WTC11 (cell line): Measurements from ENCODE around the gene OR1B1. TPM values are rescaled to one million over a fixed set of nuclear protein-coding genes. Genes with fewer than 3 reads are reported as not detected.

Experiments
- ATAC-seq: fragments of 200-7000 bp; cut with Tn5 transposase; 2 replicates; pipeline ENCODE4 v1.10.0; 2021; ENCODE audit warnings: mild to moderate bottlenecking, moderate library complexity
- CTCF ChIA-PET: fragments of 300-600 bp; sonication (Branson Sonifier 250); formaldehyde crosslinking; loops from one replicate; lab custom pipeline; 2021; ENCODE audit warnings: antibody characterized with exemption; lab: Charles Lee
- POLR2A ChIA-PET: fragments of 350-600 bp; sonication (Branson Sonifier 250); formaldehyde crosslinking; loops from one replicate; lab custom pipeline; 2021; ENCODE audit warnings: antibody characterized with exemption; lab: Charles Lee
- DNase-seq: peaks from one replicate; pipeline ENCODE4 v3.0.0; 2021; ENCODE audit warnings: low spot score
- H3K27ac Mint-ChIP-seq: 2 replicates; pipeline ENCODE4 v1.8.0; 2021; ENCODE audit warnings: mixed read lengths
- H3K27me3 Mint-ChIP-seq: 2 replicates; pipeline ENCODE4 v1.8.0; 2021; ENCODE audit warnings: low read depth, mild to moderate bottlenecking, moderate library complexity, mixed read lengths
- H3K36me3 Mint-ChIP-seq: 2 replicates; pipeline ENCODE4 v1.8.0; 2021; ENCODE audit warnings: mixed read lengths
- H3K4me1 Mint-ChIP-seq: 2 replicates; pipeline ENCODE4 v1.8.0; 2022; ENCODE audit warnings: mixed read lengths
- H3K4me3 Mint-ChIP-seq: 2 replicates; pipeline ENCODE4 v1.8.0; 2021; ENCODE audit warnings: mild to moderate bottlenecking, moderate library complexity, mixed read lengths
- H3K9me3 Mint-ChIP-seq: 2 replicates; pipeline ENCODE4 v1.8.0; 2021; ENCODE audit warnings: mixed read lengths
- AFF4 ChIP-seq: sonication (generic); formaldehyde crosslinking; IDR thresholded peaks from 2 replicates; pipeline ENCODE4 v1.8.1; 2023; ENCODE audit warnings: mild to moderate bottlenecking, missing genetic modification reagents, borderline replicate concordance
- AR ChIP-seq: fragments of 250-450 bp; sonication (Bioruptor Pico); IDR thresholded peaks from 2 replicates; pipeline ENCODE4 v1.9.0; 2021; ENCODE audit warnings: mild to moderate bottlenecking
- ATF1 ChIP-seq: sonication (generic); formaldehyde crosslinking; IDR thresholded peaks from 2 replicates; pipeline ENCODE4 v1.8.1; 2023; ENCODE audit warnings: mild to moderate bottlenecking, moderate library complexity, missing genetic modification reagents
- CDX4 ChIP-seq: fragments of 250-450 bp; sonication (Bioruptor Pico); IDR thresholded peaks from 2 replicates; pipeline ENCODE4 v1.9.0; 2021; ENCODE audit warnings: moderate library complexity, mild to moderate bottlenecking, inconsistent platforms, borderline replicate concordance
- CREM ChIP-seq: sonication (generic); formaldehyde crosslinking; IDR thresholded peaks from 2 replicates; pipeline ENCODE4 v1.8.1; 2022; ENCODE audit warnings: mild to moderate bottlenecking, missing genetic modification reagents, moderate library complexity
- E2F1 ChIP-seq: sonication (generic); formaldehyde crosslinking; IDR thresholded peaks from 2 replicates; pipeline ENCODE4 v1.8.0; 2022; ENCODE audit warnings: mild to moderate bottlenecking, missing genetic modification reagents
- EMX1 ChIP-seq: fragments of 250-450 bp; sonication (Bioruptor Pico); IDR thresholded peaks from 2 replicates; pipeline ENCODE4 v1.8.0; 2021; ENCODE audit warnings: mild to moderate bottlenecking
- FOXP4 ChIP-seq: sonication (generic); formaldehyde crosslinking; IDR thresholded peaks from 2 replicates; pipeline ENCODE4 v1.8.0; 2022; ENCODE audit warnings: mild to moderate bottlenecking, missing genetic modification reagents
- IRF1 ChIP-seq: sonication (generic); formaldehyde crosslinking; IDR thresholded peaks from 2 replicates; pipeline ENCODE4 v1.8.0; 2023; ENCODE audit warnings: missing genetic modification reagents
- KAT7 ChIP-seq: sonication (generic); formaldehyde crosslinking; IDR thresholded peaks from 2 replicates; pipeline ENCODE4 v1.8.1; 2023; ENCODE audit warnings: missing genetic modification reagents, mild to moderate bottlenecking, borderline replicate concordance
- MLX ChIP-seq: sonication (generic); formaldehyde crosslinking; IDR thresholded peaks from 2 replicates; pipeline ENCODE4 v1.8.1; 2023; ENCODE audit warnings: mild to moderate bottlenecking, missing genetic modification reagents, moderate library complexity
- MXD4 ChIP-seq: fragments of 250-450 bp; sonication (Bioruptor Pico); IDR thresholded peaks from 2 replicates; pipeline ENCODE4 v1.8.0; 2021; ENCODE audit warnings: mild to moderate bottlenecking, moderate library complexity, borderline replicate concordance
- MYBL2 ChIP-seq: sonication (generic); formaldehyde crosslinking; IDR thresholded peaks from 2 replicates; pipeline ENCODE4 v1.8.1; 2023; ENCODE audit warnings: mild to moderate bottlenecking, moderate library complexity, missing genetic modification reagents
- PRRX2 ChIP-seq: fragments of 250-450 bp; sonication (Bioruptor Pico); IDR thresholded peaks from 2 replicates; pipeline ENCODE4 v1.8.0; 2021; ENCODE audit warnings: mild to moderate bottlenecking
- ZNF396 ChIP-seq: fragments of 250-450 bp; sonication (Bioruptor Pico); IDR thresholded peaks from 2 replicates; pipeline ENCODE4 v1.8.0; 2021; ENCODE audit warnings: mild to moderate bottlenecking, moderate library complexity, borderline replicate concordance
- ZNF425 ChIP-seq: fragments of 250-450 bp; sonication (Bioruptor Pico); conservative IDR thresholded peaks from 2 replicates; pipeline ENCODE4 v1.9.0; 2021; ENCODE audit warnings: mild to moderate bottlenecking
- ZNF532 ChIP-seq: fragments of 250-450 bp; sonication (Bioruptor Pico); IDR thresholded peaks from 2 replicates; pipeline ENCODE4 v1.9.0; 2021; ENCODE audit warnings: mild to moderate bottlenecking, borderline replicate concordance
- total RNA-seq: library from RNA; stranded (reverse); gene quantifications from 3 replicates; pipeline ENCODE4 v1.2.3, GENCODE V29; 2021

The OR1B1 gene
- total RNA-seq, 1 experiment from 2014 or later = not detected

GRCh38 chr9:122642226-122642625 lies 15.2 kb downstream of the OR1B1 start (continued):
- TF ChIP-seq KAT7 (CRISPR knock-in tag) = no peak
- TF ChIP-seq ZNF425 = no peak
- TF ChIP-seq EMX1 (CRISPR knock-in tag) = no peak
- no peak for TF ChIP-seq MYBL2 (CRISPR knock-in tag)
- TF ChIP-seq ATF1 = no peak
- TF ChIP-seq E2F1 (CRISPR knock-in tag) = no peak
- TF ChIP-seq IRF1 (CRISPR knock-in tag) = no peak
- no peak for TF ChIP-seq AFF4
- TF ChIP-seq MXD4 (CRISPR knock-in tag) = no peak
- no peak for TF ChIP-seq CDX4
- TF ChIP-seq MLX (CRISPR knock-in tag) = no peak
- no peak for TF ChIP-seq ZNF396 (CRISPR knock-in tag)

GRCh38 chr9:122619996-122620395 lies 37.4 kb downstream of the OR1B1 start:
- Mint-ChIP-seq H3K27ac (no peak overlapping the region), H3K27me3 (peaks cover 15% of the 10 kb centered on the region), H3K36me3 (peaks cover 45% of the 10 kb centered on the region), H3K4me1 (no peaks in the 10 kb centered on the region), H3K9me3 (peaks cover 85% of the 10 kb centered on the region), H3K4me3 (no peak overlapping the region)
- POLR2A ChIA-PET = no interaction called here
- CTCF ChIA-PET = no interaction called here
- ATAC-seq (no peak), DNase-seq (no peak)
- TF ChIP-seq CREM (CRISPR knock-in tag) = no peak
- TF ChIP-seq AR = no peak
- TF ChIP-seq FOXP4 (CRISPR knock-in tag) = no peak
- TF ChIP-seq ZNF532 (CRISPR knock-in tag) = no peak
- TF ChIP-seq PRRX2 (CRISPR knock-in tag) = no peak
